H9 (cell line): ENCODE data around the gene ATP6V1G3. TPM values are rescaled to one million over a fixed set of nuclear protein-coding genes. Genes with fewer than 3 reads are reported as not detected.

ENCODE experiments used
- DNase-seq: peaks from one replicate; pipeline ENCODE4 v3.0.0-alpha.2; 2017
- H2AFZ ChIP-seq: one replicate; pipeline ENCODE4 v1.6.1; 2013; ENCODE audit warnings: mild to moderate bottlenecking, low read length, control low read depth, moderate library complexity
- H2AK5ac ChIP-seq: 2 replicates; pipeline ENCODE4 v1.6.1; 2013; ENCODE audit warnings: low read length, control low read depth, mixed read lengths; ENCODE audit not compliant: insufficient read length
- H2BK120ac ChIP-seq: one replicate; pipeline ENCODE4 v1.6.1; 2013; ENCODE audit warnings: low read depth, mild to moderate bottlenecking, low read length, control low read depth, inconsistent platforms; ENCODE audit not compliant: poor library complexity, severe bottlenecking
- H2BK12ac ChIP-seq: 2 replicates; pipeline ENCODE4 v1.6.1; 2013; ENCODE audit warnings: low read length, control low read depth, mixed read lengths, low read depth; ENCODE audit not compliant: insufficient read length
- H2BK15ac ChIP-seq: 2 replicates; pipeline ENCODE4 v1.6.1; 2013; ENCODE audit warnings: low read depth, low read length, control low read depth
- H2BK20ac ChIP-seq: one replicate; pipeline ENCODE4 v1.6.1; 2013; ENCODE audit warnings: low read depth, mild to moderate bottlenecking, low read length, control low read depth, inconsistent platforms; ENCODE audit not compliant: poor library complexity, severe bottlenecking
- H2BK5ac ChIP-seq: 2 replicates; pipeline ENCODE4 v1.6.1; 2013; ENCODE audit warnings: low read length, control low read depth, mixed read lengths; ENCODE audit not compliant: insufficient read length
- H3K14ac ChIP-seq: 2 replicates; pipeline ENCODE4 v1.6.1; 2013; ENCODE audit warnings: low read length, control low read depth; ENCODE audit not compliant: insufficient read depth
- H3K18ac ChIP-seq: 2 replicates; pipeline ENCODE4 v1.6.1; 2013; ENCODE audit warnings: low read depth, mild to moderate bottlenecking, mixed read lengths, low read length, control low read depth; ENCODE audit not compliant: insufficient read length
- H3K23ac ChIP-seq: 2 replicates; pipeline ENCODE4 v1.6.1; 2013; ENCODE audit warnings: low read length, control low read depth, mixed read lengths, low read depth; ENCODE audit not compliant: insufficient read length
- H3K23me2 ChIP-seq: 2 replicates; pipeline ENCODE4 v1.6.1; 2013; ENCODE audit warnings: low read depth, mild to moderate bottlenecking, mixed read lengths, low read length, control low read depth; ENCODE audit not compliant: insufficient read length, poor library complexity, severe bottlenecking
- H3K27ac ChIP-seq: 2 replicates; pipeline ENCODE4 v1.5.1; 2013; ENCODE audit warnings: low read length, control low read depth, mixed read lengths, low read depth; ENCODE audit not compliant: insufficient read length
- H3K27me3 ChIP-seq: 2 replicates; pipeline ENCODE4 v1.6.1; 2013; ENCODE audit warnings: low read length, control low read depth, inconsistent platforms; ENCODE audit not compliant: insufficient read depth
- H3K4ac ChIP-seq: 2 replicates; pipeline ENCODE4 v1.6.1; 2013; ENCODE audit warnings: low read depth, mild to moderate bottlenecking, control low read depth, inconsistent platforms, low read length, moderate library complexity
- H3K4me1 ChIP-seq: 2 replicates; pipeline ENCODE4 v1.6.1; 2013; ENCODE audit warnings: low read length, control low read depth, inconsistent platforms; ENCODE audit not compliant: insufficient read depth
- H3K4me2 ChIP-seq: 2 replicates; pipeline ENCODE4 v1.6.1; 2013; ENCODE audit warnings: low read length, control low read depth, mixed read lengths; ENCODE audit not compliant: insufficient read length, insufficient read depth
- H3K56ac ChIP-seq: 2 replicates; pipeline ENCODE4 v1.6.1; 2013; ENCODE audit warnings: low read depth, mild to moderate bottlenecking, mixed read lengths, low read length, control low read depth; ENCODE audit not compliant: insufficient read length
- H3K79me1 ChIP-seq: 2 replicates; pipeline ENCODE4 v1.6.1; 2013; ENCODE audit warnings: low read depth, mild to moderate bottlenecking, moderate library complexity, low read length, control low read depth, inconsistent platforms; ENCODE audit not compliant: insufficient read depth, poor library complexity, severe bottlenecking
- H3K79me2 ChIP-seq: 2 replicates; pipeline ENCODE4 v1.6.1; 2013; ENCODE audit warnings: low read length, control low read depth, inconsistent platforms; ENCODE audit not compliant: insufficient read depth
- H3K9ac ChIP-seq: 2 replicates; pipeline ENCODE4 v1.6.1; 2013; ENCODE audit warnings: low read length, control low read depth, mixed read lengths; ENCODE audit not compliant: insufficient read length; ENCODE audit errors: extremely low read depth
- H3K9me3 ChIP-seq: one replicate; pipeline ENCODE4 v1.6.1; 2013; ENCODE audit warnings: low read depth, low read length, inconsistent platforms; ENCODE audit not compliant: control insufficient read depth
- H3T11ph ChIP-seq: one replicate; pipeline ENCODE4 v1.6.1; 2013; ENCODE audit warnings: mild to moderate bottlenecking, low read length, control low read depth, inconsistent platforms
- H4K20me1 ChIP-seq: one replicate; pipeline ENCODE4 v1.6.1; 2013; ENCODE audit not compliant: control insufficient read depth, insufficient read length, insufficient read depth
- H4K5ac ChIP-seq: 2 replicates; pipeline ENCODE4 v1.6.1; 2013; ENCODE audit warnings: low read depth, mild to moderate bottlenecking, mixed read lengths, low read length, control low read depth; ENCODE audit not compliant: insufficient read length
- H4K8ac ChIP-seq: replicated peaks from 2 replicates; pipeline ENCODE4 v1.6.1; 2013; ENCODE audit warnings: low read length, control low read depth, mixed read lengths, low read depth; ENCODE audit not compliant: insufficient read length
- H4K91ac ChIP-seq: 2 replicates; pipeline ENCODE4 v1.6.1; 2013; ENCODE audit warnings: low read depth, mild to moderate bottlenecking, moderate library complexity, mixed read lengths, low read length, control low read depth; ENCODE audit not compliant: insufficient read length
- H3K27ac Mint-ChIP-seq, 3 experiments: 2 replicates in 2 of 3; 3 replicates in 1 of 3; pipeline ENCODE4 v1.8.0; 2020 to 2021; ENCODE audit warnings: mixed read lengths in 3 of 3, mild to moderate bottlenecking in 1 of 3, moderate library complexity in 1 of 3
- H3K27me3 Mint-ChIP-seq: 2 replicates; pipeline ENCODE4 v1.8.0; 2021; ENCODE audit warnings: low read depth, mild to moderate bottlenecking, moderate library complexity, mixed read lengths
- H3K36me3 Mint-ChIP-seq, 3 experiments: 2 replicates in 2 of 3; 3 replicates in 1 of 3; pipeline ENCODE4 v1.8.0; 2020 to 2021; ENCODE audit warnings: low read depth in 3 of 3, mixed read lengths in 3 of 3; ENCODE audit not compliant: insufficient read depth in 1 of 3
- H3K4me1 Mint-ChIP-seq, 2 experiments: 2 replicates each; pipeline ENCODE4 v1.8.0; 2020; ENCODE audit warnings: mixed read lengths in 2 of 2
- H3K4me3 Mint-ChIP-seq, 2 experiments: 2 replicates in 1 of 2; 3 replicates in 1 of 2; pipeline ENCODE4 v1.8.0; 2020 to 2021; ENCODE audit warnings: mild to moderate bottlenecking in 2 of 2, mixed read lengths in 2 of 2, moderate library complexity in 1 of 2
- H3K9me3 Mint-ChIP-seq, 2 experiments: 2 replicates in 1 of 2; 3 replicates in 1 of 2; pipeline ENCODE4 v1.8.0; 2020; ENCODE audit warnings: mild to moderate bottlenecking in 2 of 2, mixed read lengths in 2 of 2, moderate library complexity in 1 of 2
- CTCF ChIP-seq: fragments of 200-600 bp; sonication (generic); conservative IDR thresholded peaks from 3 replicates; pipeline ENCODE4 v1.8.0; 2021; ENCODE audit warnings: antibody characterized with exemption, mild to moderate bottlenecking
- WGBS: extraction: QIAGEN DNeasy Blood & Tissue Kit; methylation state at CpG from one replicate; pipeline ENCODE4 v1.1.7; 2013; ENCODE audit warnings: missing lambda C conversion rate, low lambda C conversion rate, mixed read lengths; ENCODE audit not compliant: insufficient read length; ENCODE audit errors: extremely low coverage; 5-methylcytosine and 5-hydroxymethylcytosine counted together
- total RNA-seq: library from RNA; stranded (reverse); gene quantifications from 2 replicates; pipeline ENCODE4 v1.2.1, GENCODE V29; 2021

Gene ATP6V1G3
- total RNA-seq, 1 experiment from 2014 or later: not detected

- Histone ChIP-seq H3K79me1 (no peaks in the 10 kb centered on the region), H3K79me2 (no peaks in the 10 kb centered on the region), H3K18ac (no peak overlapping the region), H3T11ph (no peak overlapping the region), H2AK5ac (no peak overlapping the region), H2BK20ac (no peak overlapping the region), H2BK15ac (no peak overlapping the region), H3K9me3 (no peaks in the 10 kb centered on the region), H3K23me2 (no peaks in the 10 kb centered on the region), H2AFZ (no peak overlapping the region), H4K91ac (no peak overlapping the region), H4K8ac (no peak overlapping the region), H3K27me3 (no peaks in the 10 kb centered on the region), H3K4me1 (no peaks in the 10 kb centered on the region), H3K4ac (no peak overlapping the region), H3K27ac (no peak overlapping the region), H4K5ac (no peak overlapping the region), H2BK120ac (no peak overlapping the region), H2BK5ac (no peak overlapping the region), H3K23ac (no peak overlapping the region), H4K20me1 (no peaks in the 10 kb centered on the region), H3K14ac (no peak overlapping the region), H2BK12ac (no peak overlapping the region), H3K56ac (no peak overlapping the region), H3K4me2 (no peak overlapping the region), H3K9ac (no peak overlapping the region)
- H3K36me3 Mint-ChIP-seq: no peaks in the 10 kb centered on the region
- H3K27me3 Mint-ChIP-seq: no peaks in the 10 kb centered on the region
- WGBS: no CpG with 5 or more reads among the region's 1 CpG
- peaks cover 4 to 8% of the 10 kb centered on the region in 2 experiments; a peak in 3 of 4 replicates for H3K4me1 Mint-ChIP-seq
- TF ChIP-seq CTCF: no peak
- H3K9me3 Mint-ChIP-seq: no peaks in the 10 kb centered on the region
- H3K4me3 Mint-ChIP-seq: no peak overlapping the region
- no peak overlapping the region for H3K27ac Mint-ChIP-seq
- no peak for DNase-seq
These were observed 2.2 kb upstream of the ATP6V1G3 start for GRCh38 chr1:198542632-198543031.
